Measurements from ENCODE around the gene TFEB.

TFEB gene

GRCh38 chr6:41735427-41736185 lies at the start of gene TFEB:
Gene TFEB (minus strand): TSS chr6:41735608. CDS start chr6:41691213, 44,395 bp downstream.
- peak; percentile 61 to 97 (median 89) for DNase-seq

DNA sequence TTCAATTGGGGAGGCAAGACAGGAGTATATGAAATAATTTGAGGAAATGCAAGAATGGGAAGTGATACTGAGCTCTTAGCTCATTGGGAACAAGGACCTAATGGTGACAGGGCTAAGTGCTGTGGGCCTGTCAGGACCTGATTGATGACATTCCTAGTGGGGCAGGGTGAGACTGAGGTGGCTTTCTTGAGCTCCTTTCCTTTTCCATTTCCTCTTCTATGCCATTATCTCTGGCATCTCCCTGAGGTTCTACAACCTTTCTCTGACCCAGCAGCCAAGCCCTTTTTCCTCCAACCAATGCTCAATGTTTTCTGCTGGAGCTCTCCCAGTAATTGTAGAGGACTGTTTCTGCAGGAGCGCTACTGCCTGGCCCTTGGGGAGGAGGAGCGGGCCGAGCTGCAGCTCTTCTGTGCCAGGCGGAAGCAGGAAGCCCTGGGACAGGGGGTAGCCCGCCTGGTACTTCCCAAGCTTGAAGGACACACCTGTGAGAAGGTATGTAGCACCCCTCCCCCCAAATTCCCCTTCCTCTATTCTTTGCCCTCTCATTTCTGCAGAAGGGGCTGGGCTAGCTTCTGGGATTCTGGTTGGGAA lies 49.3 kb upstream of the TFEB start:
- no peak for DNase-seq

- no peak for DNase-seq
Measured at GRCh38 chr6:41783106-41783780, 47.8 kb upstream of the TFEB start.

DNA sequence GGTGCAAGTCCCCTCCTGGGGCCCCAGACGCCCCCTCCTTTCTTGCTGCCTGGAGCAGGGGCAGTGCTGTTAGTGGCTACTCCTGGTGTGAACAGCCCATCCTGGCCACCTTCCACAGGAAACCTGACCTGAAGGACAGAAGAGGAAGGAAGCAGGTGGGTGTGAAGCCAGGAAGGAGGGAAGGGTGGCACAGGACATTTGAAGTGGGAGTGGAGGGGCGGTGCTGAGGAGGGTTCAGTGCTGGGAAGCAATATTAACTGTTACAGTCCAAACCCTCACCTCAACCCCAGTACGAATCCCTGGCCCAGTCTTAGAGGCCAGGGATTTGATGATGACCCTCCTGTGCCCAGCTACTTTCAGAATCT lies 45.9 kb upstream of the TFEB start:
- DNase-seq = no peak

- DNase-seq = peak in 11 of 56 donors; percentile 6 to 53 (median 34)
Measured at GRCh38 chr6:41780551-41781365, 45.4 kb upstream of the TFEB start, which contains the start of gene PRICKLE4. Gene PRICKLE4 (plus strand): TSS chr6:41780782. CDS start chr6:41783474, 2,692 bp downstream.

GRCh38 chr6:41779788-41780550 lies 44.6 kb upstream of the TFEB start, which contains the start of gene FRS3:
Gene FRS3 (minus strand): TSS chr6:41779900. CDS start chr6:41776987, 2,913 bp downstream.
- peak; percentile 47 to 99 (median 96) for DNase-seq

GRCh38 chr6:41779336-41779735 lies 43.9 kb upstream of the TFEB start:
- peak in 4 of 56 donors; percentile 16 to 49 (median 42) for DNase-seq

DNA sequence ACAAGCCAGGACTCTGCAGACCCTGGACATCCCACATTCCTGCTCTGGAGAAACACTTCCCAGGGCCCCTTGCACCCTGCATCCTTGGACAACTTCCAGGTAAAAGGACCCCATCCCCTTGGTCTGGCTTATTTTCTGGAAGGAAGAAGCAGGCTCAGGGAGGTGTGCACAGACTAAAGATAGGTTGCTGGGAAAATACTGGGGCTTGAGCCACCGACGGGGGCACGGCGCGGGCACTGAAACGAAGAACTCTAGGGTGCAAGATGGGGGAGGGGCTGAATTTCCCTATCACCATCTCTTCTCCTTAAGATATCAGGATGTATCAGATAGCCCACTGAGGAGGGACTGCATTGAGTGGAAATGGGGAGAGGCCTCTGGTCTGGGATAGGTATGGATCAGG lies 43.5 kb upstream of the TFEB start:
- DNase-seq = no peak

GRCh38 chr6:41777551-41778285 lies 42.3 kb upstream of the TFEB start:
- DNase-seq = no peak

DNA sequence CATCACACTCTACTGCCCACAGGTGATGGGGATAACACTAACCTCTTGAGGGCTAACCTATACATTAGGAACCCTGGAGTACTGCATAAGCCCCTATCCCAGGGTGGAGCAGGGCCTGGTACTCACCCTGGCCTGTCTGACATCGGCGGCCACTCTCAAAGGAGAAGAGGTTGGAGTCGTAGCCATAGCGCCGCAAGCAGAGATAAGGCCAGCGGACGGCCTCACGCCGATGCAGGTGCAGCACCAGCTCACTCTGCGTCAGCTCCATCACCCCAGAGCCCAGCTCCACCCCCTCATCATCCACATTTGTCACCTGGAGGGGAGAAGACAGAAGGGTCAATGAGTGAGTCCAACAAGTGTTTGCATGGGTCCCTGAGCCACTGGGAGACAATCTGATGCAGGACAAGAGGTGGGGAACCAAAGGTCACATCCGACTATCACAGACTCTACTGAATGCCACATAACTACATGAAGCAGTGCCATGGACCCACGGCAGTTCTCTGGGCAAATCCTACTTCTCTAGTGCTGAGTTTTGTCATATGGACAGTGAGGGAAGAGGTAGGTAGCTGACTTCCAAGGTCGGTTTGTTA lies 40.0 kb upstream of the TFEB start:
- no peak for DNase-seq

DNA sequence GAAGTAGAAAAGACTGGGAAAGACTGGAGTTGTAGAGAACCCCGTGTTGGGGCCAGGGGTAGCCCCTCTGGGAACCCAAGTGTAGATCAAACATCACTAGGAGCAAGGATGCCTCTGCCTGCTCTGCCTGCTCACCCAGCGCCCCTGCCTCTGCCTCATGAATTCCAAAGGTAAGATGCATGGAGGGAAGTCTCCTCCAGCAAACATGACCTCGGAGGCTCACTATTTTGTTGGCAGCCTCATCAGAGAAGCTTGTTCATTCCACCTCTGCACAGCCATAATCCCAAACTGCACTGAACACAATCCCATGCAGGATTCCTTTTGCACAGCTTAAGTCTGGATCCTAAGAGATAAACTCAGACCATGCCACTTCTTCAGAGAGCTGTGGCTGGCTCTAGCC lies 39.4 kb upstream of the TFEB start:
- DNase-seq = no peak

GRCh38 chr6:41771058-41771983 lies 35.9 kb upstream of the TFEB start:
- DNase-seq = no peak

DNA sequence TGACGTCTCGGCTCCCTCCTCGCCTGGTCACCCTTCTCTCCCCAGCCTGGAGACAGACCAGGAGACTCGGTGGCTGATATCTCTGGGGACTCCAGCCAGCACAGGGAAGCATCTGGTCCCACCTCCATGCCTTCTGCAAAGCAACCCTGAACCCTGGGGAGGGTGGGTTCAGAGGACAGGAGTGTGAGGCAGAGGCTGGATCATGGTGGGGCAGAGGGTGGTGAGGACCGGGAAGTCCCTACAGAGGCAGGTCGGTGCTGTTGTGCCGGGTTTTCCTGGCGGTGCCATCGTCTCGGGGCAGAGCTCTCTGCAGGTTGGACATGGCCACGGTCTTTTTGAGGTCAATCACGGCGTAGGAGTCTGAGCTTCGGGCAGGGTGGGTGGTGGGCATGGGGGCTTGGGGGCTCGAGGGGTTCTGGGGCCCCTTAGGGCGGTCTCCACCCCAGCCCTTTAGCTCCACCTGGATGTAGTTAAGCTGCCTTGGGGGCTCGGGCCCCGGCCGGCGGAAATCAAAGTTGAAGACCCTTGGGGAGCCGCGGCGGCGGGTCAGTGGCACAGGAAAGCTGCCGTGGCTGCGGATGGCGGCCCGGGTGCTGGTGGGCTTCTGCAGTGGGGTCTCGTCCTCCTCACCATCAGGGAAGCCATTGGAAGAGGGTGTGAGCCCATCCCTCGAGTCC lies 35.1 kb upstream of the TFEB start:
- no peak for DNase-seq

DNA sequence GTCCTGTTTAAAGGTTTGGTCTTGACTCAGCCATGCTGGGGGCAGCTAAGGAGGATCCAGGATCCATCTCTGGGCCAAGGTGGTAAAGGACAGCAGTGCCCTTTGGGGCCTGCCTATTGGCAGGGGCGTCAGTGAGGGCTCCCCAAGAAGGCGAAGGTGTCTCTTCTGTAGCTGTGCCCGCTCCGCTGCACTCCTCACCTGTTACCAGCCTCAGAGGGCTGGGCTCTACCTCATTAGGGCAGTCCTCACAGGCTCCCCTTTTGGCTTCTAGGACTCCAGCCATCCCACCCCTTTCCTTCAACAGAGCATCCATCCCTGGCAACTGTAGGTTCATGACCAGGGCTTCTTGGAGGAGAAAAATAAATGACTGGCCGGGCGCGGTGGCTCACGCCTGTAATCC lies 34.0 kb upstream of the TFEB start:
- DNase-seq = no peak

- no peak for DNase-seq
Measured at GRCh38 chr6:41768545-41769308, 33.3 kb upstream of the TFEB start.

DNA sequence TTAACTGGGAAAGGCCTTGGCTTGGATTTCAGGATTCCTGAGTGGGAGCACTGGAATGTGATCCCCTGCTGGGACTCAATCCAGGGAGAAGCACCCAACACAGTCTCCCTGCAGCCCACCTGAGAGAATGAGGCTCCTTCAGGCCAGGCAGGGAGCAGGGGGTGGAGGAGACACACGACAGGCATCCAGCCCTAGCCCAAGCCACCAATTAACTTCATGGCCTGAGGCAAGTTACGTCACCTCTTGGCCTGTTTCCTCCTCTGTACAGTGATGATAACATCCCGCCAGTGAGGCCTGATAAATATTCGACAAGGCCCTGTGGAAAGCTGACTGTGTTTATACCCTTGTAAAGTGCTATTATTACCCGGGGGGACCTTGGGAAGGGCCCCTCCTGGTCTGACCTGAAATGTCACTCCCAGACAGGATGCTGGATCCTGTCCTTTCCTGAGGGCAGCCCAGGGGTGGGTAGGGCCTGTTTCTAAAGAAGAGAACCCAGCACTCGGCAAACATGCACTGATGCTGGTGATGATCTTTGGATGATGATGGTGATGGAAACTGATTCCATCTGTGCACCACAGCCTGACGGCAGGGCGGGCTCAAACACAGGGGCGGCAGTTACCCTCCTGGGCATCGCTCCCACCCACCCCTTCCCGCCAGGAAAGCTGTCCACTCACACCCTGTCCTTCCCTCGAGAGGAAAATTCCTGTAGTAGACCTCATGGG lies 31.9 kb upstream of the TFEB start:
- peak in 1 of 56 donors; percentile 25 for DNase-seq
